ENCODE data around the gene ACTN2.

DNA sequence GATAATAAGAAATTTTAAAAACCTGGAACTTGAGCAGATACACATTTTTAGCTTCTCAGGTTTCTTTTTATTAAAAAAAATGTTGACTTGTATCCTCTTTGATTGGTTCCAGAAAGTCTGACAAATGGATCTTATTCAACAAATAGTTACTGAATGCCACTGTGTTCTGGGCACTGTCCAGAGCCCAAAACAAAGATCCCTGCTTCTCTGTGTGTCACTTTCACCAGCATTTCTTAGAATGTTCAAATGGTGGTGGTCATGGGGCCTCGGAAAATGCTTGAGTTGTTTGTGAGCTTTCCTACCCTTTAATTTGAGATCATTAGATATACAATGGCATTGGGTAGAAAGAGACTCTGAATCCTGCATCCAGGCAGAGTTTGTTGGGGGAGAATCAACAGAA is 19.9 kb downstream of the ACTN2 start:
- TF ChIP-seq CTCF (IDR thresholded peaks at IDR 0.05), result no peak
- TF ChIP-seq POLR2A (IDR thresholded peaks at IDR 0.05), result no peak

All from tibial nerve (tissue), 3 donors.